NT2/D1 (cell line): ENCODE results near the gene PAXX.

Source experiments
- SUZ12 ChIP-seq: IDR thresholded peaks from 2 replicates; pipeline ENCODE4 v1.6.1; 2011; ENCODE audit not compliant: insufficient read length, insufficient read depth; ENCODE audit errors: extremely low read depth
- YY1 ChIP-seq: IDR thresholded peaks from 2 replicates; pipeline ENCODE4 v1.6.1; 2011; ENCODE audit not compliant: insufficient read length, insufficient read depth

DNA sequence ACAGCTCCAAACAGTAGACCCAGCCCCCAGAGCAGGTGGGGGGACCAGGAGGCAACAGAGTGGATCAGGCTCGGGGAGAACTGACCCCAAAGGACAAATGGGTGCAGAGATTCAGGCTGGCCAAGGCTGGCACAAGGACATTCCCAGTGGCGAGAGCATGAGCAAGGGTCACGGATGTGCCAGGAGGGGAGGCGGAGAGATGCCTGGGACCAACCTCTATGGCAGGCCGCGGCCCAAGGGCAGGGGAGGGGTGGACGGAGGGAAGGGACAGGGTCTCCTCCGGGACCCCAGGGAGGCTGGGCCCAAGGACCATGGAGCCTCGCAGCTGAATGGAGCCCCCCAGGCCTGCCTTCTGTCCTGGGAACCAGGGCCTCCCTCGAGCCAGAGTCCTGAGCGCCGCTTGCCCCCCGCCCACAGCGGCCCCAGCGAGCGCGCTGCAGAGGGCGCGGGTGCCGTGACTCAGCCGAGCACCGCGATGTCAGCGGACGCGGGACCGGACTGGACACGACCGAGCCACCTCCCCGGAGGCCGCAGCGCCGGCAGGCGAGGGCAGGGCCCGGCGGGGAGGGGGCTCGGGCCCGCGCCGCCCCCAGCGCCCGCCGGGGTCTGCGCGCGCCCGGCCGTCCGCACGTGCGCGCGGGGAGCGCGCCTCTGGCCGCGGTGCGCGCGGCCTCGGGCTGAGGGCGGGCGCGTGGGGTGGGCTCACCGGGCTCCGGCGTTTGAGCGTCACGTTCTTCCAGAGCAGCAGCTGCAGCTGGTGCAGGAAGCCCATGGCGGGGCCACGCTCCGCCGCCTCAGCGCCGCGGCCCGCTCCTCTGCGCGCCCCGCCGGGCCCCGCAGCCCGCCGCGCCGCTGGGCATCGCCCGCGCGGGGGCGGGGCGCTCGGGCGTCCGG, 35.4 kb downstream of the PAXX start, which contains the start of gene ABCA2:
- no peak for TF ChIP-seq YY1
- TF ChIP-seq SUZ12: peak; percentile 15
